CD8-positive, alpha-beta memory T cell (primary cell): Measurements from ENCODE around the gene ZNF276. TPM values are rescaled to one million over a fixed set of nuclear protein-coding genes. Genes with fewer than 3 reads are reported as not detected.

Experiments
- CTCF ChIA-PET: fragments of 350-600 bp; sonication (Branson Sonifier 250); formaldehyde crosslinking; loops from one replicate; lab custom pipeline; 2021; ENCODE audit warnings: antibody characterized with exemption; lab: Charles Lee
- POLR2A ChIA-PET: fragments of 350-600 bp; sonication (Branson Sonifier 250); formaldehyde crosslinking; loops from one replicate; lab custom pipeline; 2021; ENCODE audit warnings: antibody characterized with exemption; lab: Charles Lee
- DNase-seq, 5 donors: peaks; one replicate each; pipeline versions ENCODE4 v3.0.0 to v3.0.0-alpha.2; 2020 to 2022; ENCODE audit warnings: mixed read lengths in 1 of 5
- H3K27ac ChIP-seq: one replicate; pipeline ENCODE4 v1.7.0; 2013; ENCODE audit warnings: low read depth, mild to moderate bottlenecking, low read length, moderate library complexity
- H3K27me3 ChIP-seq: 2 replicates; pipeline ENCODE4 v1.7.0; 2013; ENCODE audit warnings: low read length, mild to moderate bottlenecking; ENCODE audit not compliant: insufficient read depth, poor library complexity, severe bottlenecking
- H3K36me3 ChIP-seq: 2 replicates; pipeline ENCODE4 v1.7.0; 2013; ENCODE audit warnings: mild to moderate bottlenecking, low read length, moderate library complexity; ENCODE audit not compliant: insufficient read depth
- H3K4me1 ChIP-seq: 2 replicates; pipeline ENCODE4 v1.7.0; 2013; ENCODE audit warnings: mild to moderate bottlenecking, low read length, moderate library complexity; ENCODE audit not compliant: insufficient read depth
- H3K4me3 ChIP-seq: 2 replicates; pipeline ENCODE4 v1.7.0; 2013; ENCODE audit warnings: mild to moderate bottlenecking, low read length
- H3K9me3 ChIP-seq: 2 replicates; pipeline ENCODE4 v1.7.0; 2013; ENCODE audit warnings: mild to moderate bottlenecking, low read length
- H3K27ac Mint-ChIP-seq, 8 donors: one replicate each; pipeline ENCODE4 v1.8.0; 2020 to 2021; ENCODE audit warnings: mixed read lengths in 8 of 8, mild to moderate bottlenecking in 6 of 8, inconsistent platforms in 3 of 8, moderate library complexity in 3 of 8
- H3K27me3 Mint-ChIP-seq, 2 donors: one replicate each; pipeline ENCODE4 v1.8.0; 2020 to 2021; ENCODE audit warnings: mixed read lengths in 2 of 2, mild to moderate bottlenecking in 1 of 2, moderate library complexity in 1 of 2
- H3K36me3 Mint-ChIP-seq, 3 donors: one replicate each; pipeline ENCODE4 v1.8.0; 2020 to 2021; ENCODE audit warnings: mixed read lengths in 3 of 3, inconsistent platforms in 1 of 3, mild to moderate bottlenecking in 1 of 3
- H3K4me1 Mint-ChIP-seq, 3 donors: one replicate each; pipeline ENCODE4 v1.8.0; 2020 to 2021; ENCODE audit warnings: mixed read lengths in 3 of 3, inconsistent platforms in 1 of 3, mild to moderate bottlenecking in 1 of 3
- H3K4me3 Mint-ChIP-seq, 7 donors: one replicate each; pipeline ENCODE4 v1.8.0; 2020 to 2021; ENCODE audit warnings: mixed read lengths in 7 of 7, mild to moderate bottlenecking in 6 of 7, moderate library complexity in 4 of 7, inconsistent platforms in 2 of 7
- H3K9me3 Mint-ChIP-seq, 5 donors: one replicate each; pipeline ENCODE4 v1.8.0; 2020 to 2022; ENCODE audit warnings: mixed read lengths in 5 of 5, mild to moderate bottlenecking in 3 of 5, moderate library complexity in 2 of 5, inconsistent platforms in 1 of 5
- polyA plus RNA-seq: library from polyadenylated mRNA; unstranded; fragments of 300-500 nt; fragmentation: Illumina TruSeq; gene quantifications from one replicate; pipeline ENCODE4 v1.2.3, GENCODE V29; 2021
- total RNA-seq, 2 experiments: library from RNA; stranded (reverse); gene quantifications; one replicate each; pipeline ENCODE4 v1.2.3, GENCODE V29; 2021

ZNF276 gene
- total and polyA plus RNA-seq, 3 experiments from 2014 or later, result 35.6 to 47.3 (median 36.6) TPM

DNA sequence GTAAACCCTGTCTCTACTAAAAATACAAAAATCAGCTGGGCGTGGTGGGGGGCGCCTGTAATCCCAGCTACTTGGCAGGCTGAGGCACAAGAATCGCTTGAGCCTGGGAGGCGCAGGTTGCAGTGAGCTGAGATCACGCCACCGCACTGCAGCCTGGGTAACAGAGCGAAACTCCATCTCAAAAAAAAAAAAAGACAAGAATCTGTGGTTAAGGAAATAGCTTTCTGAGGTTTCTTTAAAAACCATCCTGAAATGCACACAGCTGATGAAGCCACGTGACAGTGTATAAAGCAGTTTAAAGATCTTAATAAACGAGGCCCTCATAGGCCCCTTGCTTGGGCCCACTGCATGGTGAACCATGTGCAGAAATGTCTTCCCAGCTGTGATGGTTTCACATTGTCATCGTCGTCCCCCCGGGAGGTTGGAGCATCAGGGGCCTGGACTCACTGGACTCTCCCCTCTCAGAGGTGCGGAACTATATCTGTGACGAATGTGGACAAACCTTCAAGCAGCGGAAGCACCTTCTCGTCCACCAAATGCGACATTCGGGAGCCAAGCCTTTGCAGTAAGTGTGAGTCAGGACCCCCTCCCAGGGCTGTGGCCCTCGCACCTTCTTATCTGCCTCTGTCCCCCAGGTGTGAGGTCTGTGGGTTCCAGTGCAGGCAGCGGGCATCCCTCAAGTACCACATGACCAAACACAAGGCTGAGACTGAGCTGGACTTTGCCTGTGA, 16.2 kb downstream of the ZNF276 start:
- Histone ChIP-seq H3K4me1 (peaks cover 40% of the 10 kb centered on the region), H3K27ac (no peak overlapping the region)
- H3K36me3 Mint-ChIP-seq, result peaks cover 14 to 88% (median 18%) of the 10 kb centered on the region in 3 donors

DNA sequence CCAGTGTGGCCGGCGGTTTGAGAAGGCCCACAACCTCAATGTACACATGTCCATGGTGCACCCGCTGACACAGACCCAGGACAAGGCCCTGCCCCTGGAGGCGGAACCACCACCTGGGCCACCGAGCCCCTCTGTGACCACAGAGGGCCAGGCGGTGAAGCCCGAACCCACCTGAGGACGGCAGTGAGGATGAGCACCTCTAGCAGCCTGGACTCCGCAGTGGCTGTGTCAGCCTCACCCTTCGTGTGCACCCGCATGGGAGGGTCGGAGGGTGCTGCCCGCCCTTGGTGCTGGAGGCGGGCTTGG, 16.7 kb downstream of the ZNF276 start:
- peak overlapping the region in 4 of 8 donors; percentile 23 to 94 (median 84) for H3K27ac Mint-ChIP-seq
- POLR2A ChIA-PET, result interaction anchor here (1.0 to 5.3 kb wide), 4 partner anchors 14 to 47 kb away, joined by 5 to 68 read pairs (median 9); no protein-coding TSS in a partner anchor
- peaks cover 14 to 86% (median 17%) of the 10 kb centered on the region in 3 donors for H3K36me3 Mint-ChIP-seq
- CTCF ChIA-PET, result interaction anchor here (1.3 to 3.1 kb wide), 5 partner anchors 14 to 100 kb away, joined by 5 to 24 read pairs (median 13); partner anchors contain the start of gene SPATA2L
- Histone ChIP-seq H3K4me1 (peaks cover 44% of the 10 kb centered on the region), H3K9me3 (no peaks in the 10 kb centered on the region), H3K27me3 (no peaks in the 10 kb centered on the region), H3K27ac (no peak overlapping the region), H3K4me3 (no peak overlapping the region), H3K36me3 (peaks cover 67% of the 10 kb centered on the region)
- peak overlapping the region in 3 of 7 donors; percentile 39 to 70 (median 68) for H3K4me3 Mint-ChIP-seq
- no peaks in the 10 kb centered on the region for H3K9me3 Mint-ChIP-seq
- H3K4me1 Mint-ChIP-seq, result peaks cover 41 to 71% (median 51%) of the 10 kb centered on the region in 3 donors
- no peaks in the 10 kb centered on the region for H3K27me3 Mint-ChIP-seq
- DNase-seq, result no peak

More for the DNA sequence above, 16.2 kb downstream of the ZNF276 start:
- H3K9me3 Mint-ChIP-seq, result no peaks in the 10 kb centered on the region
- ChIA-PET CTCF (interaction anchor here (0.8 to 3.1 kb wide), 10 partner anchors 14 to 123 kb away, joined by 3 to 24 read pairs (median 6); partner anchors contain the start of gene SPATA2L), POLR2A (interaction anchor here (0.6 to 5.3 kb wide), 10 partner anchors 9 to 1167 kb away, joined by 3 to 68 read pairs (median 5); partner anchors contain the start of gene ZC3H18)
- Histone ChIP-seq H3K9me3 (no peaks in the 10 kb centered on the region), H3K27me3 (no peaks in the 10 kb centered on the region), H3K36me3 (peaks cover 73% of the 10 kb centered on the region), H3K4me3 (no peak overlapping the region)
- peak overlapping the region; percentile 23 to 94 (median 78) for H3K27ac Mint-ChIP-seq
- peak overlapping the region; percentile 19 to 80 (median 63) for H3K4me3 Mint-ChIP-seq
- no peaks in the 10 kb centered on the region for H3K27me3 Mint-ChIP-seq
- peak; percentile 24 to 73 (median 71) for DNase-seq
- peaks cover 41 to 71% (median 51%) of the 10 kb centered on the region in 3 donors for H3K4me1 Mint-ChIP-seq

DNA sequence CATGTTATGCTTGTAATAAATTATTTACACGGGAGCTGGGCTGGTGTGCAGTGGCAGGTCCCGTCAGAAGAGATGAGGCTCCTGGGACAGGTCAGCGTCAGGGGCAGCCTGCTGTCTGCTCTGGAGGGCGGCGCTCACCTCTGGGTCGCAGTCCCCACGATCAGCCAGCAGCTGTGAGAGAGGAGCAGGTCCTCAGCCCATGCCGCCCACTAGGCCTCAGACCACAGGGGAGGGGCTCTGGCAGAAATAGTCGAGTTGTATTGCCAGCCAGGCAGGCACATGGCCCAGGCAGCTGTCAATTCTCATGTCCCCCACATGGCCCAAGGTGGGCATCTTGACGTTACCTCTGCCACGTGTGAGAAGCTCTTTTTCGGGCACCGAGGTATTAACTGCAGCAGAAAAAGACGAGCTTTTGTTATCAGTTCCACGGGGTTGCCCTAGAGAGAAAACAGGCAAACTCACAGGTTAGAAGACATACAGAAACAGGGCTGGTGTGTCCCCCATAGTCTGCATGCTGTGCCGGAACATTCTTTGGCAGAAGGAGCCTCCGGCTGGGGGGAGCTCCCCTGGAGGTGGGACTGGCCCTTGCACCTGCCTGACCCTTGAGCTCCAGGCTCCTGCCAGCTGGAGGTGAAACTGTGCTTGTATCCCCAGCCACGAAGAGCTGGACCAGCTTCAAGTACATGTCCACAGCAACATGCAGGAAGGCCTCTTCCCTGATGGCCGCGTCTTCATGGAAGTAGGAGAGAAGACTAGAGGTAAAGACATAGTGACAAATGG, 17.4 kb downstream of the ZNF276 start:
- ChIA-PET CTCF (interaction anchor here (0.9 to 3.1 kb wide), 4 partner anchors 15 to 126 kb away, joined by 3 to 24 read pairs (median 5); partner anchors contain the start of gene SPATA2L), POLR2A (interaction anchor here (1.0 to 5.3 kb wide), 2 partner anchors 15 to 23 kb away, joined by 4 to 68 read pairs; no protein-coding TSS in a partner anchor)
- Histone ChIP-seq H3K9me3 (no peaks in the 10 kb centered on the region), H3K27me3 (no peaks in the 10 kb centered on the region), H3K4me1 (peaks cover 44% of the 10 kb centered on the region), H3K4me3 (no peak overlapping the region), H3K36me3 (peaks cover 60% of the 10 kb centered on the region), H3K27ac (no peak overlapping the region)
- DNase-seq, result no peak
- Mint-ChIP-seq H3K27me3 (no peaks in the 10 kb centered on the region), H3K4me3 (peak overlapping the region in 2 of 7 donors; percentile 23 to 40), H3K4me1 (peaks cover 43 to 72% (median 54%) of the 10 kb centered on the region in 3 donors), H3K27ac (peak overlapping the region in 7 of 8 donors; percentile 2 to 81 (median 52)), H3K9me3 (no peaks in the 10 kb centered on the region), H3K36me3 (peaks cover 14 to 81% (median 15%) of the 10 kb centered on the region in 3 donors)

DNA sequence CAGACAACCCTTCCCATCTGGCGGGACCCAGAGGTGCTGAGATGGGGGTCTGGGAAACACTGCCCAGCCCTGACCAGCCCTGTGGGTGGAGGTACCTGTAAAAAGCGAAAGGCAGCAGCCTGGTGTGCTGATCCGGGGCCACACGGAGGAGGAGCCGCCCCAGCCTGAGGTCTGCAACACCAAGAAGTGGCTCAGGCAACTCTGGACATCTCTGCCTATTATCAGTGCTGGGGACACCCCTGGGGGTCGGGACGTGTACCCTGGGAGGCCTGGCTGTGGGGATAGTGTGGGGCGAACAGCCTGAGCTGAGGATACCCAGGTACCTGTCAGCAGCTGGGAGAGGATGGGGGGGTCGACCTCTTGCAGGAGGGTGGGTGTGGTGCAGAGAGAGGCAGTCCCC, 18.0 kb downstream of the ZNF276 start:
- H3K27ac ChIP-seq, result no peak overlapping the region
- H3K4me3 ChIP-seq, result no peak overlapping the region
- ChIA-PET POLR2A (interaction anchor here (1.0 to 5.3 kb wide), 2 partner anchors 16 to 22 kb away, joined by 4 to 68 read pairs; no protein-coding TSS in a partner anchor), CTCF (interaction anchor here (0.9 to 3.1 kb wide), 4 partner anchors 15 to 125 kb away, joined by 3 to 24 read pairs (median 8); partner anchors contain the start of gene SPATA2L)
- Mint-ChIP-seq H3K36me3 (peaks cover 14 to 78% (median 15%) of the 10 kb centered on the region in 3 donors), H3K4me3 (peak overlapping the region in 2 of 7 donors; percentile 23 to 40), H3K9me3 (no peaks in the 10 kb centered on the region), H3K4me1 (peaks cover 42 to 73% (median 53%) of the 10 kb centered on the region in 3 donors), H3K27ac (peak overlapping the region in 6 of 8 donors; percentile 9 to 81 (median 60)), H3K27me3 (no peaks in the 10 kb centered on the region)
- H3K4me1 ChIP-seq, result peaks cover 42% of the 10 kb centered on the region
- no peaks in the 10 kb centered on the region for H3K9me3 ChIP-seq
- H3K36me3 ChIP-seq, result peaks cover 54% of the 10 kb centered on the region
- DNase-seq, result no peak
- no peaks in the 10 kb centered on the region for H3K27me3 ChIP-seq

DNA sequence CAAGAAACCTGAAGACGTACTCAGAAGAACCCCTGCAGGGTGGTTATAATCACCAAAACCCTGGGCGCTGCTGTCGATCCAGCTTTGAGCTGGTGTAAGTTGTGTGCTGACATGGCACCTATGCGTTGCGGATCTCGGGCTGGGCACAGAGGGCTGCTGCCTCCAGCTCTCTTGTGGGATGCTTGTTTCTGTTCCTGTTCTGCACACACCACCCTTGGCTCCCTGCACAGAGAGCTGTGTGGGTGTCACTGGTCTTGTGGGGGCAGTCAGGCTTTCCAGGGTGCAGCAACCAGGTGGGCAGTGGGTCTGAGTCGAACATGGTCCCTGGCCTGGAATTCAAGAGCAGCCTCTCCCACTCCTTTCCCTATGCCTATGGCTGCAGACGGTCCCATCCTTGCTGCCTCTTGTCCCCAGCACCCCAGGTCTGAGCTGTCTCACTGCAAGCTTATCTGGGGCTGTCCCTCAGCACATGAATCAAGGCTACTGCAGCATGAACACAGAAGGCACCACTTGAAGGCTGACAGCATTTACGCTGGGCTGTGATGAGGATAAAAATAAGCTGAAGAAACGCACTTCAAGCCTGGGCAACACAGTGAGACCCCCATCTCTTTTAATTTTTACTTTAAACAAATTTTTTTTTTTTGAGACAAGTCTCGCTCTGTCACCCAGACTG, 20.1 kb downstream of the ZNF276 start:
- H3K27ac ChIP-seq, result no peak overlapping the region
- peak overlapping the region in 6 of 8 donors; percentile 57 to 93 (median 72) for H3K27ac Mint-ChIP-seq
- H3K9me3 ChIP-seq, result no peaks in the 10 kb centered on the region
- DNase-seq, result no peak
- ChIA-PET CTCF (interaction anchor here (0.9 to 2.9 kb wide), 4 partner anchors 20 to 119 kb away, joined by 3 to 14 read pairs (median 10); partner anchors contain the start of gene SPATA2L), POLR2A (interaction anchor here (0.5 to 5.3 kb wide), 6 partner anchors 18 to 63 kb away, joined by 3 to 68 read pairs (median 5); partner anchors contain the start of gene SPATA2L)
- H3K4me1 Mint-ChIP-seq, result peaks cover 37 to 59% (median 37%) of the 10 kb centered on the region in 3 donors
- H3K4me3 Mint-ChIP-seq, result no peak overlapping the region
- H3K36me3 Mint-ChIP-seq, result peaks cover 9 to 64% (median 11%) of the 10 kb centered on the region in 3 donors
- no peak overlapping the region for H3K4me3 ChIP-seq
- peaks cover 34% of the 10 kb centered on the region for H3K4me1 ChIP-seq
- H3K27me3 ChIP-seq, result no peaks in the 10 kb centered on the region
- H3K9me3 Mint-ChIP-seq, result no peaks in the 10 kb centered on the region
- no peaks in the 10 kb centered on the region for H3K27me3 Mint-ChIP-seq
- peaks cover 34% of the 10 kb centered on the region for H3K36me3 ChIP-seq

DNA sequence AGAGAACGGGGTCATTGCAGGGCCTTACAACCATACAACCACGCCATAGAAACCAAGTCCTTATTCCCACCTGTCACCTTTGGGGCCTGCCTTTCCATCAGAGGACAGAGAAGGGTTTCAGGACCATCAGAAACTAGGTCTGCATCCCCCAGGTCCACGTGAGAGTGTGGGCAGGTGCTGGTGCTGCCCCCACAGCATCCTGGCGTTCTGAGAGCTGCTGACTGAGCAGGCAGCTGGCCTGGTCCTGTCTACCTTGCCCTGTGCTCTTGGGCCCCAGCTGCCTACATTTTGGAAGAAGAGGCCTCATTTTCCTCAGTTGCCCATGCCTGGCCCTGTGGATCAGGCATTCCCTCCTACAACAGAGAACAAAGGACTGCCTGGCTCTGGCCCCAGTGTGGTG, 21.6 kb downstream of the ZNF276 start:
- no peak overlapping the region for H3K4me3 ChIP-seq
- Mint-ChIP-seq H3K36me3 (peaks cover 5 to 60% (median 9%) of the 10 kb centered on the region in 3 donors), H3K9me3 (no peaks in the 10 kb centered on the region), H3K4me1 (peaks cover 24 to 45% (median 24%) of the 10 kb centered on the region in 3 donors), H3K27me3 (no peaks in the 10 kb centered on the region), H3K27ac (peak overlapping the region in 7 of 8 donors; percentile 39 to 91 (median 78)), H3K4me3 (no peak overlapping the region)
- no peak for DNase-seq
- no peaks in the 10 kb centered on the region for H3K9me3 ChIP-seq
- H3K36me3 ChIP-seq, result peaks cover 24% of the 10 kb centered on the region
- H3K27ac ChIP-seq, result no peak overlapping the region
- POLR2A ChIA-PET, result interaction anchor here (0.6 to 2.0 kb wide), 5 partner anchors 10 to 47 kb away, joined by 3 to 9 read pairs (median 5); no protein-coding TSS in a partner anchor
- peaks cover 19% of the 10 kb centered on the region for H3K4me1 ChIP-seq
- no peaks in the 10 kb centered on the region for H3K27me3 ChIP-seq
- CTCF ChIA-PET, result interaction anchor here (1.2 to 1.9 kb wide), 3 partner anchors 10 to 42 kb away, joined by 3 to 14 read pairs (median 4); partner anchors contain the start of gene SPATA2L

DNA sequence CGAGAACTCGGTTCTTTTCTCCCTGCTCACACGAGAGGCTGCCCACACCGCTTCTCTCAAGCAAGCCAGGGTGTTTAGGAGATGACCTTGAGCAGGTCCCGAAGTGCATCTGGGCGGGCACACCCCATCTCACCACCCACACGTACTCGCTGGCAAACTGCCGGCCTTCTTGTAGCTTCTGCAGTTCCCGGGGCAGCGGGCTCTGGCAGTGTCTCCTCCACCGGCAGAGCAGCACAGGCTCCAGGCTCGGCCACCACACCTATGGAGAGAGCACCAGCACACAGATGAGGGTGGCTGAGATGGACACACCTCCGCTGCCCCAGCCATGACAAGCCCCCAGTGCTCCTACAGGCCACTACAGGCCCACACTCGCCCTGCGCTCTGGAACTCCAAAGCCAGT, 23.5 kb downstream of the ZNF276 start:
- peaks cover 0 to 58% (median under 1%) of the 10 kb centered on the region in 3 donors for H3K36me3 Mint-ChIP-seq
- Histone ChIP-seq H3K27ac (no peak overlapping the region), H3K4me3 (no peak overlapping the region), H3K27me3 (no peaks in the 10 kb centered on the region), H3K36me3 (peaks cover 6% of the 10 kb centered on the region), H3K4me1 (peaks cover 13% of the 10 kb centered on the region), H3K9me3 (no peaks in the 10 kb centered on the region)
- no peak overlapping the region for H3K27ac Mint-ChIP-seq
- no peaks in the 10 kb centered on the region for H3K27me3 Mint-ChIP-seq
- H3K4me1 Mint-ChIP-seq, result peaks cover 10 to 29% (median 14%) of the 10 kb centered on the region in 3 donors
- no peaks in the 10 kb centered on the region for H3K9me3 Mint-ChIP-seq
- no peak for DNase-seq
- ChIA-PET CTCF (interaction anchor here (0.9 kb wide), 1 partner anchor 12 kb away, joined by 3 read pairs; no protein-coding TSS in a partner anchor), POLR2A (no interaction called here)
- no peak overlapping the region for H3K4me3 Mint-ChIP-seq
